Heart right ventricle (tissue), 16 donors: ENCODE measurements around the gene MUCL1. TPM values are rescaled to one million over a fixed set of nuclear protein-coding genes. Genes with fewer than 3 reads are reported as not detected.

Experiments used
- ATAC-seq, 8 donors: fragments of 200-7000 bp; cut with Tn5 transposase; one replicate each; pipeline ENCODE4 v1.9.1; 2020; ENCODE audit warnings: mild to moderate bottlenecking in 8 of 8, moderate library complexity in 8 of 8, moderate number of reproducible peaks in 1 of 8
- DNase-seq, 2 donors: peaks; one replicate each; pipeline ENCODE4 v3.0.0-alpha.2; 2020
- H3K27ac ChIP-seq, 10 donors: fragments of 200-600 bp; sonication (generic) in 2 of 10; one replicate each; pipeline versions ENCODE4 v1.5.0 to v1.8.0; 2020 to 2022; ENCODE audit warnings: mild to moderate bottlenecking in 3 of 10
- H3K27me3 ChIP-seq, 7 donors: fragments of 200-600 bp; one replicate each; pipeline ENCODE4 v1.8.0; 2021 to 2022; ENCODE audit warnings: mild to moderate bottlenecking in 2 of 7
- H3K36me3 ChIP-seq, 9 donors: fragments of 200-600 bp; sonication (generic) in 1 of 9; one replicate each; pipeline versions ENCODE4 v1.5.0 to v1.8.0; 2020 to 2022; ENCODE audit warnings: mild to moderate bottlenecking in 2 of 9
- H3K4me1 ChIP-seq, 9 donors: fragments of 200-600 bp; sonication (generic) in 1 of 9; one replicate each; pipeline versions ENCODE4 v1.5.0 to v1.8.0; 2020 to 2022; ENCODE audit warnings: mild to moderate bottlenecking in 4 of 9
- H3K4me3 ChIP-seq, 10 donors: fragments of 200-600 bp; sonication (generic) in 2 of 10; one replicate each; pipeline versions ENCODE4 v1.5.0 to v1.8.0; 2020 to 2022; ENCODE audit warnings: mild to moderate bottlenecking in 7 of 10, moderate library complexity in 2 of 10
- H3K9me3 ChIP-seq, 11 donors: fragments of 200-600 bp in 10 of 11; sonication (generic) in 2 of 11; one replicate each; pipeline versions ENCODE4 v1.5.0 to v1.8.0; 2013 to 2022; ENCODE audit warnings: mild to moderate bottlenecking in 2 of 11, control low read depth in 1 of 11, moderate library complexity in 1 of 11
- CTCF ChIP-seq, 9 donors: fragments of 200-600 bp; sonication (generic) in 2 of 9; IDR thresholded peaks; one replicate each; pipeline versions ENCODE4 v1.5.0 to v1.8.0; 2021 to 2022; ENCODE audit warnings: antibody characterized with exemption in 9 of 9, mild to moderate bottlenecking in 5 of 9, moderate library complexity in 1 of 9
- WGBS, 2 donors: extraction: QIAGEN DNeasy Blood & Tissue Kit; methylation state at CpG; one replicate each; pipeline ENCODE4 v1.1.7; 2013; ENCODE audit warnings: inconsistent platforms in 1 of 2; 5-methylcytosine and 5-hydroxymethylcytosine counted together
- intact Hi-C, 10 donors: fragments of 100-400 bp; cut with DNase I; formaldehyde crosslinking; loops; one replicate each; pipeline versions ENCODE4 v1.11.1 to v1.14.2; 2022
- long read RNA-seq, 3 donors: library from polyadenylated mRNA; unstranded; transcript quantifications; one replicate each; pipeline ENCODE4 v2.0.0, GENCODE V29; 2020 to 2021
- polyA plus RNA-seq, 2 donors: library from polyadenylated mRNA; stranded (reverse); fragments of 200-250 nt; gene quantifications; one replicate each; pipeline ENCODE4 v1.2.3, GENCODE V29; 2013
- total RNA-seq, 10 donors: library from RNA; stranded (reverse); fragmentation: NEBNext Ultra II Directional in 3 of 10; extraction: Animal tissue kit (Norgen Biotek cat#: 25700) in 3 of 10; gene quantifications; one replicate each; pipeline versions ENCODE4 v1.2.1 to v1.2.4, GENCODE V29; 2021 to 2023
- donor health status: Arrhythmogenic right ventricular cardiomyopathy.
- donor health status: ischemic (EF 13 %, LVEDD 7.1; RV severe dilation, severe dysfunction).
- donor health status: healthy with polysubstance abuse.
- donor health status: DM: no; HTN: yes; CAD: no.
- donor health status: DM: no; HTN: no; CAD: no.
- donor health status: ischemic (EF 25% LVEDD 6.9; RV normal size, moderate dysfunction).
- donor health status: ischemic (EF 25% LVEDD 5.7; RV mildly dilated, moderate dysfunction).
- donor health status: healthy.
- donor health status: DM: yes; HTN: yes; CAD: no.
- donor health status: Ischemic cardiomyopathy.
- donor health status: ischemic (EF 35%, LVEDD 5.7; RV mildly dilated, moderate dysfunction).
- donor health status: nonischemic (EF 11% LVEDD 7.7; RV severe dilation, severe dysfunction).
- donor health status: DM: yes; HTN: yes; CAD: no.
- donor health status: PGD.
- donor health status: ischemic (EF 29% LVEDD 5.4; RV normal size, mild dysfunction).
- donor health status: nonischemic (EF 23%, LVEDD 6.1; RV moderate dilation, normal function).

Gene MUCL1
- not detected for total RNA-seq
- polyA plus RNA-seq, result not detected
- long read RNA-seq, donor 1, result 0 reads
- long read RNA-seq, donor 2, result 0 reads
- long read RNA-seq, donor 3, result 0 reads

DNA sequence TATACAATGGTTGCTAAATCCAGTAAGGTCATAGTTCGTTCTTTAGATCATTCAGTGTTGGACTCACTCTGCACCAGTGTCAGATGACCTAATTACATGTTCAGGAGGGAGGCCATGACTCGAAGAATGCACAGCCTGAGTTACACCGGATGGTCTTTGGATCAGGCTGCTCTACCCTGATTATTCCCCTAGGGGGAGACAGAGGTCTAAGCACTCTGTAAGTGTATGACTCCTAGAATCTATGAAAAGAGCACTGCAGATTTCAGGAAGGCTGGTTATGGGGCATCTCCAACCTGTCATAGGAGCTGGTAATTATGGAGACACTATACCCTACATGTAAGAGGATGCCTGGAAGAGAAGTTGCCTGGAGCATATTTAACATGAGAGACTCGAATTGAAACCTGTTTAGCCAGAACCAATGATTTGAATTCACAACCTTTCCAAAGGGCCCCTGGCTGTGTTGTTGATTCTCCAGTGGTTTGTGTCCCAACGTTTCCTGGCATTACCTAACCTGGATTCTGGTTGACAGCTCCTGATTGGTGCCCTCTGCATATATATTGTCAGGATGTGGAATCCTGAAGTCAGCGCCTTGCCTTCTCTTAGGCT, at the start of gene MUCL1:
Gene MUCL1 (plus strand): TSS at position 584 of the 606 bp plus-strand sequence. CDS start 67 bp downstream, outside the sequence.
- no peaks in the 10 kb centered on the region for H3K4me1 ChIP-seq
- H3K4me3 ChIP-seq, result no peak within 1 kb of the TSS
- H3K27me3 ChIP-seq, result peaks cover 0 to under 1% (median 0%) of the 10 kb centered on the region in 7 donors
- H3K9me3 ChIP-seq, result no peaks in the 10 kb centered on the region
- intact Hi-C loops, result loop anchor here in 6 of 10 donors (2.0 to 10.0 kb wide), 4 partner anchors 101 to 107 kb away; no protein-coding TSS in a partner anchor
- DNase-seq, result peak in 1 of 2 donors; percentile 42
- WGBS, 2 donors, result 39 to 41% methylated on average over 6 of the region's 6 CpGs
- no peak within 1 kb of the TSS for H3K27ac ChIP-seq
- TF ChIP-seq CTCF (IDR thresholded peaks at IDR 0.05), result peak; percentile 36 to 81 (median 58)
- ATAC-seq, result peak in 7 of 8 donors; percentile 46 to 67 (median 62)
- H3K36me3 ChIP-seq, result no peaks in the 10 kb centered on the region

DNA sequence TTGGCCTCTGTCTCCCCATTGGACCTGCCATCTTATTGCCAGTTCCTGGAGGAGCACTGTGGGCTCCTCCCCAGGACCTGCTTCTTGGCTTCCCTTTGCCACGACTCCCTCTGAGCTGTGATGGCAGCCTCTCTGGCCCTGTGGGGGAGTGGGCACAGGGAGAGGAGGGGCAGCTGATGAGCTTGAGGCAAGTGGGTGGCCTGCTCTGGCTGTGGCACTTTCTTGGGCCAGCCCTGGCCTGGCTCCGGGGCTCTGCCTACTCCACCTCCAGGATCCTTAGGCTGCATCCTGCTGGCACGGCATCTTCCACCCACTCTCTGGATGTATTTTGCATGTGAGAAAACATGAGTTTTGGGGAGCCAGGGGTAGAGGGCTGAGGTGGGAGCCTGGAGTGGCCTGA, 32.6 kb upstream of the MUCL1 start:
- DNase-seq (no peak), ATAC-seq (no peak)
- intact Hi-C loops, result no loop called here
- TF ChIP-seq CTCF (IDR thresholded peaks at IDR 0.05), result no peak
- Histone ChIP-seq H3K9me3 (peaks cover 0 to 29% (median 4%) of the 10 kb centered on the region in 11 donors), H3K27me3 (no peaks in the 10 kb centered on the region), H3K4me3 (no peak overlapping the region), H3K27ac (no peak overlapping the region), H3K36me3 (no peaks in the 10 kb centered on the region), H3K4me1 (no peaks in the 10 kb centered on the region)
- WGBS, 2 donors, result 86 to 88% methylated on average over 3 of the region's 3 CpGs

DNA sequence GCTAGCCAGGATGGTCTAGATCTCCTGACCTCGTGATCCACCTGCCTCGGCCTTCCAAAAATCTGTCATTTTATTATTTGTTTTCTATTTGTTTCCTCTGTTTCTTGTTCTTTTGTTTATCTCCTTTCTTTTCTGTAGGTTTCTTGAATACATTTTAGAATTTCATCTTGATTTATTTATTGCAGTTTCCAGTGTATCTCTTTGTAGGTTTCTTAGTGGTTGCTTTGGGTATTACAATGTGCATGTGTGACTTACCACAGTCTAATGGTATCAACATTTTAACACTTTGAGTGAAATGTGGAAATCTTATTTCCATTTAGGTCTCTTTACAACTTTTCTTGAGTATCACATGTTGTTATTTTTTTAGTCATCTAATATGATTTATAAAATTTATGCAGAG, 29.9 kb upstream of the MUCL1 start:
- peak in 2 of 9 donors; percentile 12 to 35 for TF ChIP-seq CTCF (IDR thresholded peaks at IDR 0.05)
- Histone ChIP-seq H3K9me3 (peaks cover 0 to 25% (median 4%) of the 10 kb centered on the region in 11 donors), H3K4me3 (no peak overlapping the region), H3K36me3 (no peaks in the 10 kb centered on the region), H3K27ac (no peak overlapping the region), H3K4me1 (no peaks in the 10 kb centered on the region), H3K27me3 (no peaks in the 10 kb centered on the region)
- 93 to 94% methylated on average over 2 of the region's 2 CpGs for WGBS, 2 donors
- no peak for DNase-seq
- no peak for ATAC-seq
- intact Hi-C loops, result no loop called here

GRCh38 chr12:54829511-54829910, 24.8 kb upstream of the MUCL1 start:
- intact Hi-C loops, result no loop called here
- H3K27ac ChIP-seq, result no peak overlapping the region
- no peaks in the 10 kb centered on the region for H3K4me1 ChIP-seq
- no peaks in the 10 kb centered on the region for H3K9me3 ChIP-seq
- DNase-seq (no peak), ATAC-seq (no peak)
- no peak for TF ChIP-seq CTCF (IDR thresholded peaks at IDR 0.05)
- H3K4me3 ChIP-seq, result no peak overlapping the region
- no peaks in the 10 kb centered on the region for H3K27me3 ChIP-seq
- WGBS, 2 donors, result 71 to 79% methylated on average over 5 of the region's 5 CpGs
- no peaks in the 10 kb centered on the region for H3K36me3 ChIP-seq
